GM10266 (cell line): ENCODE measurements around the gene SYT6.

Source experiments
- DNase-seq: peaks from one replicate; pipeline ENCODE4 v3.0.0; 2012; ENCODE audit errors: extremely low spot score
- CTCF ChIP-seq: IDR thresholded peaks from 2 replicates; pipeline ENCODE4 v1.5.1; 2012; ENCODE audit warnings: mild to moderate bottlenecking, low read depth; ENCODE audit not compliant: control insufficient read depth, insufficient read depth; ENCODE audit errors: missing control alignments

SYT6 gene

GRCh38 chr1:114117654-114118053, 36.0 kb downstream of the SYT6 start:
- no peak for DNase-seq
- no peak for TF ChIP-seq CTCF

DNA sequence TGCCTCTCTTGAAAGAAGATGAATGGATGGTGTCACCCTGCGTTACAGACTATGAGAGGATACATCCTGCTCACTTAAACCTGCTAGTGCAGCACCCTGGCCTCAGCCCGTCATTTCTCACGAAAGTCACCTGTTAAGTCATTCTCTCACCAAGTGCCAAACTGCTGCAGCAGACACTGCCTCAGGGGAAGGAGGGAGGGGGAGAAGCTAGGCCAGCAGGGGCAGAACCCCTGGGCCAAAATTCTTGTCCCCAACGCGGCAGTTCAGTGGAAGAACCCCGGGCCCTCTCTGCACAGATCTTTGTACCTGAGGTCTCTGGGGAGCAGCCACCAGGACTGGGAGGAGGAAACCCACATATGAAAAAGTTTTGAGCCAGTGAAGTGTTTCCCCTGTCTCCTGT, 37.6 kb downstream of the SYT6 start:
- DNase-seq, result no peak
- TF ChIP-seq CTCF, result no peak

- DNase-seq, result no peak
- no peak for TF ChIP-seq CTCF
These were observed 39.2 kb downstream of the SYT6 start for GRCh38 chr1:114114185-114115094.

- no peak for DNase-seq
- no peak for TF ChIP-seq CTCF
These were observed 40.1 kb downstream of the SYT6 start for GRCh38 chr1:114113411-114114184.

- no peak for DNase-seq
- TF ChIP-seq CTCF, result no peak
These were observed 40.9 kb downstream of the SYT6 start for GRCh38 chr1:114112775-114113174.

- no peak for DNase-seq
- TF ChIP-seq CTCF, result no peak
These were observed 41.7 kb downstream of the SYT6 start for GRCh38 chr1:114111731-114112641.
